GM18511 (cell line): ENCODE measurements around the gene TLE6.
A peak's percentile ranks its signal among the peaks of the same experiment; 100 is the strongest.
"Not testable (repeated sequence)": the region's sequence is repeated elsewhere in the genome, so short reads cannot be mapped to it uniquely, and the experiment has no call there.

Experiments
- ATAC-seq: cut with Tn5 transposase; IDR thresholded peaks from one replicate; pipeline ENCODE4 v1.9.1; 2021; ENCODE audit warnings: mild to moderate bottlenecking, moderate library complexity; ENCODE audit not compliant: unreplicated experiment

The TLE6 gene

GRCh38 chr19:2977001-2977745 lies at the start of gene TLE6:
Gene TLE6, plus strand, starts transcription at chr19:2977564. Its CDS starts 670 bp downstream, at chr19:2978234.
- peak; percentile 92 for ATAC-seq

GRCh38 chr19:2933490-2933910 lies 43.9 kb upstream of the TLE6 start:
- ATAC-seq, result no peak

- not testable (repeated sequence) for ATAC-seq
Measured at GRCh38 chr19:2935863-2936262, 41.5 kb upstream of the TLE6 start.

- ATAC-seq, result no peak
Measured at GRCh38 chr19:2942928-2943640, 34.3 kb upstream of the TLE6 start.

- no peak for ATAC-seq
Measured at GRCh38 chr19:2944403-2944774, 33.0 kb upstream of the TLE6 start.

- ATAC-seq, result peak; percentile 96
Measured at GRCh38 chr19:2944775-2945574, 32.4 kb upstream of the TLE6 start, which contains the start of gene ZNF77. Gene ZNF77, minus strand, starts transcription at chr19:2944971. Its CDS starts 131 bp downstream, at chr19:2944840.

GRCh38 chr19:2945575-2946184 lies 31.7 kb upstream of the TLE6 start:
- ATAC-seq, result no peak

- peak; percentile 10 for ATAC-seq
Measured at GRCh38 chr19:2949939-2950285, 27.5 kb upstream of the TLE6 start.

GRCh38 chr19:2950286-2951124 lies 26.9 kb upstream of the TLE6 start:
- ATAC-seq, result peak; percentile 94

- no peak for ATAC-seq
Measured at GRCh38 chr19:2952953-2953481, 24.3 kb upstream of the TLE6 start.

- no peak for ATAC-seq
Measured at GRCh38 chr19:2957160-2957559, 20.2 kb upstream of the TLE6 start.

GRCh38 chr19:2960120-2960519 lies 17.2 kb upstream of the TLE6 start:
- ATAC-seq, result no peak

- ATAC-seq, result no peak
Measured at GRCh38 chr19:2962018-2962670, 15.2 kb upstream of the TLE6 start.

GRCh38 chr19:2963122-2963521 lies 14.2 kb upstream of the TLE6 start:
- no peak for ATAC-seq

- not testable (repeated sequence) for ATAC-seq
Measured at GRCh38 chr19:2963631-2964030, 13.7 kb upstream of the TLE6 start.

- ATAC-seq, result no peak
Measured at GRCh38 chr19:2964874-2965273, 12.5 kb upstream of the TLE6 start.

GRCh38 chr19:2967972-2968371 lies 9.4 kb upstream of the TLE6 start:
- ATAC-seq, result no peak

- no peak for ATAC-seq
Measured at GRCh38 chr19:2969104-2969504, 8.3 kb upstream of the TLE6 start.

GRCh38 chr19:2970201-2970835 lies 7.0 kb upstream of the TLE6 start:
- ATAC-seq, result no peak
